NCI-H1092 treated with DMSO at 0.1 percent for 48 hours (cell line): ENCODE data around the gene C10orf105.

Experiments
- DNase-seq: peaks from one replicate; lab custom pipeline; 2025; lab: John Stamatoyannopoulos, UW

The C10orf105 gene, protein sequence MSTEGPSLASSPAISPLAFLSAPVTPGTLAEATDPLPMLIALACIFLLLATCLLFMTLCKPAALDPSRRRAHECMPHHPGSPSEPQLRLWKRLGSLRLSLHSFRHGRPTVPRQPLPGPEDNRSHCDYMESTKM

DNA sequence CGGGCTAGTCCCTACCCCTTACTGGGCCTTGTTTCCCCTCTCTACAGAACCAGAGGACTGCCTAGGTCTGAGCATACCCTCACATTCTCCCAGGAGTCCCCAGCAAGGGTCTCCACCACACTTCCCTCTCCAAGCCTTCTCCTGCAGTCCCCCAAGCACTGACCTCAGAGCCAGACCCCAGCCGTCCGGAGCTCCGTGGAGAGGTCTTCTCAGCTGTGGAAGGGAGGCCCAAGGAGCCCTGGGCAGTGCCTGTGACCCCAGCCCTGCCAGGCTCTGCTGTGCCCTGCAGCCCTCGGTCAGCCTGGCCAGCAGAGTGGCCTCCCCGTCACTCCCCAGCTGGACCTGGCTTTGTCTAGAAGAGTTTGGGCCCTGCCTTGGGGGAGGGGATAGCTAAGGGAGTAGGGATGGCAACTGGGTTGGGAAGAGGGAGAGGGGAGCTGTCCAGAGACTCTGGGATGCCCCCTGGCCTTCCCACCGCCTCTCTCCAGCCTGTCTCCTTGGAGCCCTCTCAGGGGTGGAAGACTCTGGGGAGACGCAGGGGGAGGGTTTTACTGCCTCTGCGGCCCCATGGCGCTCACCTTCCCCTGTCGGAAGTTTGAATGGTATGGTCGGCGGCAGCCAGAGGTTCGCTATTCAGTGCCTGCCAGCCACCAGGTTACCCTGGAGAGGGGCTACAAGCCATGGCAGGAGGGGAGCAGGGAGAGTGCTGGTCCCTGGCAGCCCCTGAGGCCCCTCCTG lies at the start of gene C10orf105:
Gene C10orf105 (minus strand): TSS at position 315 of the 738 bp plus-strand sequence. CDS start 3,441 bp downstream, outside the sequence.
- no peak for DNase-seq

DNA sequence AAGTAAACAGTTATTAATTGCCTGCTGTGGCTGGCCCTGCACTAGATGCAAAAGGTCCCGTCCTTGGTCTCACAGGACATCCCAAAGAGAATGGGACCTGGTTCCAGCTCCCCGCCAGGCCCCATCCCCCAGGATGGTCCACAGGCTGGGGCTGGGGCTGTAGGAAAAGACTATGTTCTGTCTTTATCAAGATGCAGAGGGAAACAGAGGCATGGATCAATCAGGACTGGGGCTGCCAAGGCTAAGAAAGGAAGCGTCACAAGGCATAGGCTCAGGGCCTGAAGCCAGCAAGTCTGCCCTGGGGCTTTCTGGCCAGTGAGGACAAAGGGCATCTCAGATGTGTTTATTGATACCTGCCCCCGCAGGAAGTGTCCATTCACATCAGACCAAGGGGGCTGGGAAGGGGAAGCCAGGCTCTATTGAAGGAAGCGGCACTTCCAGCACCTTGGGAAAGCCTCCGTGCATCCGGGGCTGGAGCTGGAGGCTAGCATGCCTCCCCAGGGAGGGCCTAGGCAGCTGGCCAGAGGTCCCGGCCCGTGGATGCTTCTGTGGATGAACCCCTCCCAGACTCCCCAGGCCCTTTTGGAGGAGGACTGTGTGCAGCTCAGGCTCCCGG lies 48.0 kb upstream of the C10orf105 start:
- DNase-seq: no peak

DNA sequence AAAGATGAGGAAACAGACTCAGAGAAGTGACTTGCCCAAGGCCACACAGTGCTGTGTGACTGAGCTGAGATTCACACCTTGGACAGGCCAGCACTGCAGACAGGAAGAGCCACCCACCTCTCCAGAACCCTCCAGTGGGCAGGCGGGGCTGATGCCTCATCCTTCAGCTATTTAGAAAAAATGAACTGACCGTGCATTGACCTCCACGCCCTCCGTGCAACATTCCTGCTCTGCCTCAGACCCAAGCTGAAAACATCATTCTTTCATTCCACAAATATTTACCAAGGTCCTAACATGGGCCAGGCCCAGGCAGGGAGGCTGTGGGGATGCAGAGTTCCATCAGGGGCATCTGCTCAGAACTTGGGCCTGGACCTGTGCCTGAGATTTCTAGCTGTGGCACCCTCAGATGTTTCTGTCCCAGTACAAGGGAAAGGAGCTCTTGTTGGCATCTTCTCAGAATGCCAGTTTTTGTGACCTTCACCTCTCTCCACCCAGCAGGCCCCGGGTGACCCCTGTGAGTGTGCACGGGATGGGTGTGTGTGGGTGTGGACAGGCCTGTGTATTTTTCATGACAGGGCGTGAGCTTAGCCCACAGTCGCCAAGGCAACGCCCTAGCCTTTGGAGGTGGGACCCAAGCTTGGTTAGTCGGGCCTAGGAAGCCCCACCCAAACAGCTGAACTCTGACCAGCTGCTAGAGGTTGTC lies 47.3 kb upstream of the C10orf105 start:
- no peak for DNase-seq

DNA sequence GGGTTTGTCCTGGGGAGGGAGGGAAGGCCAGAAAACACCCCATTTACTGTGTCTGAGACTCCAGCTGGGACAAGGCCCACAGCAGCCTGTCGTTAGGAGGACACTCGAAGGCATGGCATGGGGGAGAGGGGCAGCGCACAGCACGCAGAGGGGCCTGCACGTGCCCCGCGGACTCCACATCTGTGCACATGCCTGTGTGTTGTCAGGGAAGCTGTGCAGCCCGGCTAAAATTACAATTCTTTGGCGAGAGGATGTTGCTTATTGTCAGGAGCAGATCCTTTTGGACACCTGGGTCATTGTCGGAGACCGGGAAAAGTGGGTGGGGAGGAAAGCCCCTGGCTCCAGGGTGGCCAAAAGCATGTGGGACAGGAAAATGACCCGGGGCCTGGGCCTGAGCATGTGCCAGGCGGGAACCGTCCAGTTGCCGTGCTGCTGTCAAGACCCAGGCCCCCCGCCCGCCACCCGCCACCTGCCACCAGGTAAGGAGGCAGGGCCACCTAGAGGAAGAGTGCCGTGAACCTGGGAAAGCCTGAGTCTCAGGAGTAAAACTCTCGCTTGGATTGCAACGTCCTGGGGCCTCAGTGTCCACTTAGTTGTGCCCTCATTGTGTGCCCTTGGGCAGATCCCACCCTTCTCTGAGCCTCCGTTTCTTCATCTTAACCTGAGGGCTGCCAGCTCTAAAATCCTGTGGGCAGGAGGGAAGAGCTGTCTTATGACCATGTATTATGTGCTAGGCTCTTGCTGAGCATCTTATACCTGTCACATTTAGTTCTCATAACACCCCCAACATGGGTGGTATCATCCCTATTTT lies 46.5 kb upstream of the C10orf105 start:
- DNase-seq: no peak

DNA sequence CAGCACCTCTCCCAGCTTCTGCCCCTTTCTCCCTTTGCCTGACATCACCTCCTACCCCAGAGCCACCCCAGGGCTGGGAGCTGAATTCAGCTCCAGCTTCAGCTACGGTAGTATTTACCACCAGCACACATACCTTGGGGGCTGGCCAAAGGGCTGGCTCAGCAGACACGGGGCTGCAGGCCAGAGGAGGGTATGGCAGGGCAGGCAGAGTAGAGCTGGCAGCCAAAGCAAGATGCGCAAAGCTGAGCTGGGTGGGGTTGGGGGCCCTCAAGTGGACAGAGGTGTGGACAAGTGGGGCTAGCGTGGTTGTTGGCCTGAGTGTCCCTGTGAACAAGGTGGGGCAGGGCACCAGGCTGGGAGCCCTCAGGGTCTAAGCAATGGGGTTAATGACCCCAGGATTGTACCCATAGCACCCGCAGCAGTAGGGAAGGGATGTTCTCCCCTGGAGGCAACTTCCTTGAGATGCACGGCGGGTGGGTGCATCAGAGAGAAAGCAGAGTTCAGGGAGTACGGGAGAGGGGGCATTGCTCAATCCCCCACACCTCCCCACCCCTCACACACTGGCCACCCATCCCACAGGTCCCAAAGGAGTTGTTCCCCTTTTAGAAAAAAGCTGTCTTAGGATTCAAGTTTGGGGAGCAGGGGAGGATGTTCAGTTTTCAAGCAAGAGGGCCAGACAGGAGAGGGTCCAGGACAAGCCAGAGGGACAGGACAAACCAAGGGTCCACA lies 45.8 kb upstream of the C10orf105 start:
- DNase-seq: no peak

DNA sequence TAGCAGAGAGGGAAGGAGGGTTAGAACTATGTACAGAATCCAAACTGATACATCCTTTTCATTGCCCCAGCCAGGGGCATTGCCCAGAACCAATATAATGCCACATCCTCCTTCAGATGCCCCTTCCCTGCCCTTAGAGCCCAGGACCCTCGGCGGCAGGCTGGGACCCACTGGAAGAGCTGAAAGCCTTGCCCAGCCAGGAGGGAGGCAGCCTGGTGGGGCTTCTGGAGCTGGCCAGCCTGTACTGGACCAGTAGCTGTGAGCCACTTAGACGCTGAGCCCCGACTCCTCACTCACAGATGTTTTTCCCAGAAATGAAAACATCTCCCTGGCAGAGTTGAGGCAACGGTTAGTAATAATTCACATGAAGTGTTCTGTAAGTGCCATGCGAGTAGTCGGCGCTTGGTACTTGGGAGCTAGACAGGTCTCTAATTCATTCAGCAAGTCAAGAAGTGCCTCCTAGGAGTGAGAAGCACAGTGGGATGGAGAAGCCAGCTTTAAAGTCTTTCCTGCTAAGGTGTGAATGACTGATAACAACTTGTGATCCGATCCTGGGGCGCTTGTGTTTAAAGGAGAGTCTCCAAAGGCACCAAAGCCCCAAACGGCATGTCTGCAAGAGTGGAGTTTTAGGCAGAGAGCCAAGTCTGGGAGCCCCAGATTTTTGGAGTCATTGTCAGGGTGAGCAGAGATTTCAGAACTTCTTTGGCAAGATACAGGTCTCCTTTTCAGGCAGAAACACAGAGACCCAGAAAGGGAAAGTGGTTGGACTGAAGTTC lies 44.0 kb upstream of the C10orf105 start:
- DNase-seq: no peak

DNA sequence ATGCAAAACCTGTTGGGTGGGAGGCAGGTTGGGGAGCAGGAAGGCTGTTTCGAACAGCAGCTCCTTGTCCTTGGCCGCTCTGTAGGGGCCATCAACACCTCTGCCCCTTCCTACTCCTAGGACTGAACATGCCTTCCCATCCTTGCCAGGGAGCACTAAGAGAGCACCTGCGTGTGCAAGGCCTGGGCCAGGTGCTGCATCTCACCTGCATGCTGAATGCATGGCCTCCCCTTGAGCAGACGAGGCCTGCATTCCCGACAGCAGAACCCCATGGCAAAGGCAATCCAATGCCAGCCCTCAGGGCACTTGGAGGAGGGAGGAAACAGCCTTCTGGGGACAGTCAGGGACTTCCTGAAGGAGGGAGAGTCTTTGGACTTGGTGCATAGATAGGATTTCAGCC lies 42.7 kb upstream of the C10orf105 start:
- no peak for DNase-seq

DNA sequence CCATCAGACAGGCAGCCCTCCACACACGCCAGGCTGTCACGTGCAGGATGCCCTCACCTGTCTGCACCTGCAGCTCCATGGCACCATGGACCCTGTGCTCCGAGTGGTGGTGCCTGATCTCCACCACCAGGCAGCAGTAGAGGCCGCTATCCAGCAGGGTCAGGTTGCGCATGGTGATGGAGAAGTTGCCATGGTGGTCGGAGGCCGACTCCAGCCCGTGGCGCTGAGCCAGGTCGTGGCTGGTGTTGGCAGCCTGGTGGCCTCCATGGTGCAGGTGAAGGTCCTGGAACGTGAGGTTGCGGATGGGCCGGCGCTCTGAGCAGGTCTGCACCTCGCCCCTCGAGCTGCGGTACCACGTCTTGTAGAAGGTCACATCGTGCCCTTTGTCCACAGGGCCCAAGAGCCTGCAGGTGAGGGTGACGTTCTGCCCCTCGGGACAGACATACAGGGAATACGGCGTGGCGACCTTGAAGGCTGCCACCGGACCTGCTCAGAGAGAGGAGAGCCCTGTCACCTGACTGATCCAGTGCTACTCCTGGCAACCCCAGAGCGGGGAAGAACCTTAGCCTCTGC lies 42.0 kb upstream of the C10orf105 start:
- no peak for DNase-seq

DNA sequence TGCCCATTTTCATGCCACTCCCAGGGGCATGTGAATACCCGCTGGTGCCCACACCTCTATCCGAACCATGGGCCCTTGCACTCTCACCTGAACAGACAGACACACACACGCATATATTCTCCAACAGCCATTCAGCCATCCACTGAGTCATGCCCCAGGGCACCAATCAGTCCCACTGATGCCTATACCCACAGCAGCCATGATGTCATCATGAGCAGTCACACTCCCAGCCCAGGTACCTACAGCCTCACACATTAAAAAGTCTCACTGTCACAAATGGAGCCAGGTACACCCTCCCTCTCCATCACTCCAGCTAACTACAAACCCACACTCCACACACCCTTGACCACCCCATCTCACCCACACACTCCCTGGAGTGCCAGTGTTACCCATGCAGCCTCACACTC lies 41.5 kb upstream of the C10orf105 start:
- DNase-seq: no peak

DNA sequence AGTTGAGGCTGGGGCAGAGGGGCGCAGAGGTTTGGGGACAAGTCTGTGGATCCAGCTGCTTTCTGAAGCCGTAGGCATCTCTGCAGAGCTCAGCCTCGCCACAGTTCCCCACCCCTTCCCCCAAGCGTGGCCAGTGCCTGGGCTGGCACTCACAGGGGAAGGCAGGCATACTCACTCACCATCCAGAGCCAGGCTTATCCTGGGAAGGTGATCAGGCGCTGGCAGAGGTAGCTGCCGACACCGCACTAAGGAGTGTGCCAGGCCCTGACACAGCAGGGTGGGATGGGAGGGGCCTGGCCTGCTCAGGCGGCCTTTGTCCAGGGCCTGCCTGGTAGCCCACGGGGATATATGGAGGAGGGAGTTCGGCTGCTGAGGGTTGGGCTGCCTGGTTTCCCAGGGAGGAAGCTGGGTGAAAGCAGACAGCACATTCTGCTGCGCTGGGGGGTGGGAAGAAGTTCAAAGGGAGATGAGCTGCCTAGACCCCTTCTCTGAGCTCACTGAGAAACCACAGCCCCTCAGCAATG lies 37.9 kb upstream of the C10orf105 start:
- DNase-seq: no peak

DNA sequence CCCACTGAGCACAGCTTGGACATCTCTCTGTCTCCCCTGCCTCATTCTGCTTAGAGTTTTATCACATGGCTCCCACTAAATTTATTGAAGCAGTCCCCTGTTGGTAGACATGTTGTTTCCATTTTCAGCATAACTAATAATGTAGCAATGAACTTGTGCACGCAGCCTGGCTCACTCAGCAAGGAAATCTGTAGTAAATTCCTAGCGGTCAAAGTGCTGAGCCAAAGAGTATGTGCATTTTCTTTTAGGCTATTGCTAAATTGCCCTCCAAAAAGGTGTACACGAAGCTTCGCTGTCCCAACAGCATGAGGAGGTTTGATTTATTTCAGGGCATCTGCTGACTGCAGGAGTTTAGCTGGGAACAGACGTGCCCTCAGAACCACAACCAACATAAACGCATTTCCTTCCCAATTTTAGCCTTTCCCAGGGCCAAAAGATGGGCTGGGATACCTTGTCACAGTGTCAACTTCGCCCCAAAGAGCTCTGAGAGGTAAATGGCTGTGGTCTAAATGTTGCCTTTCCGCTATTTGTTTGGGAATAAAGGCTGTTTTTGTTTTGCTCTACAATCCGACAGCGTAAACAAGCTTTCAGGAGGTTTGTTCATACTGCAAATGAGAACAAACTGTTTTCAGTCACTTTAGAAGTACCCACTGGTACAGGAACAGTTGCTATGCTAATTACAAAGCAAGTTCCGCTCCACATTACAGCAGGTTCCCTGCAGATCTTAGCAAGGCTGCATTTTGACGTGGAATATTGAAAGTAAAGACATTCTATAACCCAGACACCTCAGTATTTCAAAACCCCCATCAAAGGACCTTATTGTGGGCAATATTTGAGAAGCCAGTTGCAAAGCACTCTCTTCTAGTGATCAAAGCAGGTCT lies 37.0 kb upstream of the C10orf105 start:
- no peak for DNase-seq

DNA sequence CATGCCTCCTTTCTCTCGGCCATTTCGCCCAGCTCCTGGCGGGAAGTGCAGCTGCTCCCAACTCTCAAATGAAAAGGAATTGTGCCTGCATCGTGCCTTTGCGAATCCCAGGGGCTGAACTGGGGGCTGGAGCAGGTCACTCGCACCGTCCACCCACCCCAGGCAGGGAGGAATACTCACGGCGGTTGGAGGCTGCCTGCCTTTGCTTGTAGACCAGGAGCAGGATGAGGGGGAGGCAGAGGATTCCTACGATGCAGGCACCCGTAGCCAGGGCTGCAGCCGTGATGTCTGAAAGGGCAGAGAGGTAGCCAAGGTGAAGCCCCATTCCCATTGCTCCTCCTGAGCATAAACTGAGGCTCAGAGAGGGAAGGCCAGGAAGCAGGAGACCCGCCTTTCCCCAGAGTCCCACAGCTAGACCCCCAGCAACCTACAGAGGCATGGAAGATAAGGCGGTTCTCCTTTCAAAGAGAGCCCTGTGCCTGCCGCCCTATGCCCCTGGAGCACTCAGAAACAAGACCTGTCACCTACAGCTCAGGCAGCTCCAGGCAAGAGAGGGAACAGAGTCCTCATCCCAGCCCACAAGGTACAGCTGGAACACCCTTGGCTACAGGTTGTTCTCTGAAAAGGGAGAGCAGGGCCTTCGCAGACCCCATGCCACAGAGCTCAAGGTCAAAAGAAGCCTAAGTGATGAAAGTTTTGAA lies 35.8 kb upstream of the C10orf105 start:
- DNase-seq: no peak

DNA sequence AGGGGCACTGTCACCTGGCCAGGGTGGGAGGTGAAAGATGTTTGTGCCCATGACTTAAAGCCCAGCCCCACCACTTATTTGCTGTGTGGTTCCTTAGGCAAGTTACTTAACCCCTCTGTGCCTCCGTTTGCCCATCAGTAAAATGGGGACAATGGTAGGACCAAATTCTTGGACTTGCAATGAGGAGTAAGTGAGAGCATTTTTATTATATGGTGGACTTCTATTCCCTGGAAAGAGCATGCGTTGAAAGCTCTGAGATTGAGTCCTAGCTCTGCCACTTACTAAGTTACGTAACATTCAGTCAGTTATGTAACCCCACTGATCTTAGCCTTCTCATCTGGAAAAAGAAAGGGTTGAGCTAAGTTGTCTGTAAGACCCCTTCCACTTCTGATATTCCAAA lies 35.0 kb upstream of the C10orf105 start:
- DNase-seq: no peak

DNA sequence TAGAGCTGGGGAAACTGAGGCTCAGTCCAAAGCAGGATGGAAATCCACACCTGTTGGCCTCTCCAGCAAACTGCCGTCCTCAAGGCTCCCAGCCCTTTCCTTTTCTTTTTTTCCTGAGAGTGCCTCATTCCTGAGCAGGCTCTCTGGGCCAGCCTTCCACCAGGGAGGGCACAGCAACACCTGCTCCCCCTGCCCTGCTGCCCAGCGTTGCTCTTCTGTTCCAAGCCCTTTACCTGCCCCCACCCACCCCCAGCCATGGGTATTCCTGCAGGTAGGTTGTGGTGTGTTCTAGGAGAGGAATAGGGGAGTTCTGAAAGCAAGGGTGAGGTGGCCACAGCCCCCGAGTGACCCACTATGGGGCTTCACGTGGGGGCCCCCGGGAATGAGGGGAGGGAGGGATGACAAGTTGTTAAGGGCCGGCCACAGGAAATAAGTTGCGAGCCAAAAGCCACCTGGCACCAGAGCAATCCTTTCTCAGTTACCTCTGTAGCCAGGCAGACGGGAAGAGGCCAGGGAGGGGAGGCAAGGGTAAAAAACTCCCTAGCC lies 34.5 kb upstream of the C10orf105 start:
- DNase-seq: no peak

DNA sequence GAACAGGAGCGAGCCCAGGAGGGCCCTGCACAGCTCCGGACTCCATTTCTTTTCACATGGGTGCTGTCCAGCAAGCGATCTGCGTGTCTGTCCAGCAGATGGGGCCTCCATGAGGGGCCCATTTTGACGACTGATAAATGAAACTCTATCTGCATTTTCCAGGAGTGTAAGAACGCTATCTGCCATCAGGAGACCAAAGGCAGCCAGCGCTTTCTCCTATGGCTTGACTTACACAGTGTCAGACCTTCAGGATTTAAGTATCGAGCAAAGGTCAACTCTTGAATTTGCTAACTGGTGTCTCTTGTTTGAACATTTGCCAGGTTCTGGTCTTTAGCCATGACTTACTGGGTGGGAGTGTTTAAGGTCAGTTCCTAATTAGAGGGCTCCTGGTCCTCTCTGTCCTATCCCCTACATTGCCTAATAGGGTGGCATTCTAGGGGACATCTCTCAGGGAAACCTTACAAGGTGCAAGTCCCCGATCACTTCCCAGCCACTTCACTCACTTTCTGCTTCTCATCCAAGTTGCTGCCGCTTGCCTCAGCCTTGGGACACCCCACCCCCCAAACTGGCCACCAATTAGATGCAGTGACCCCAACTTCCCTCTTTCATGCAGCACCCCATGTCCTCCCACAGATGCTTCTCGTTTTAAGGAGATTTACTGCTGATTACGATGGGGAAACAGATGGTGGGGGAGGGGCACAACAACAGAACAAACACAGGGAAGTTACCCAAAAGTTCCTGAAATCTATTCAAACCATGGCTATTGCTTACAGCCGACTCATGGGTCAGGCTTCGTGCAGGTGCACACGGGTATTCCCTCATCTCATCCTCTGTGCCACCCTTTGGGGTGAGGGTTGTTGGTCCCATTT lies 33.7 kb upstream of the C10orf105 start:
- no peak for DNase-seq

DNA sequence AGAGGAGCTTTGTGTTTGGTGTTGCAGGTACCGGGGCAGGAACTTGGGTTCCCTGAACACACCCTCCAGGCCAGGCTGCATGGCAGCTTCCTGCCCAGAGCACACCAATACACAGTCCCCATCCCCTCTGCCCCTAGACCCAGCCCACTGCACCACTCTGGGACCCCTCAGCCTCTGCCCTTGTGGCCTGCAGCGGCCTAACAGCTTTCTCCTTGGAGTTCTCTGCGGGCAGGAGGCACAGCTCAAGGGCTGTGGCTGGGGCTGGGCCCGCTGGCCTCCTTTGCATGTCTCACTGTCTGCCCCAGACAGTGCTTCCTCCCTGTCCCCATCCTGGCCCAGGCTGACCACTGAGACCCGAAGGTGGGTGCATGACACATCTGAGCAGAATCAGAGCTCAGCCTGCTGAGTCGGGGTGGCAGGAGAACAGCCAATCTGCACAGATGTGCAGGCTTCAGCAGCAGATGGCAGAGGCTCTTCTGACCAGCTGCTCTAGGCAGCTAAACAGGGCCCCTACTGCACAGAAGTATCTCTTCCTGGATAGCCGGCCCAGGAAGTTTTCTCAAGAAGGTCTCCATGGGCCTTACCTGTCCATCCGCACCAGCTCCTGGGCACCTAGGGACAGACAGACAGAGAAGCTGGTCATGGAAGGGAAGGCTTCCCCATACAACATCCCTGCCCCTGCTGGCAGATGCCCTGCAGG lies 33.0 kb upstream of the C10orf105 start:
- no peak for DNase-seq
